C1 segment of cervical spinal cord (tissue), 14 donors: ENCODE data around the gene GABRB3.

Experiments used
- DNase-seq, 14 donors: peaks; one replicate each; lab custom pipeline; 2025; lab: John Stamatoyannopoulos, UW

GABRB3 gene

GRCh38 chr15:26630857-26631256, 142.0 kb downstream of the GABRB3 start:
- DNase-seq: no peak

- peak in 7 of 14 donors; percentile 4 to 72 (median 19) for DNase-seq
Observed at GRCh38 chr15:26628879-26629529, 143.9 kb downstream of the GABRB3 start.

- no peak for DNase-seq
Observed at GRCh38 chr15:26628071-26628470, 144.8 kb downstream of the GABRB3 start.

GRCh38 chr15:26624128-26624527, 148.7 kb downstream of the GABRB3 start:
- DNase-seq: no peak

GRCh38 chr15:26623071-26623470, 149.8 kb downstream of the GABRB3 start:
- no peak for DNase-seq

- no peak for DNase-seq
Observed at GRCh38 chr15:26621816-26622215, 151.1 kb downstream of the GABRB3 start.

- DNase-seq: no peak
Observed at GRCh38 chr15:26620528-26621458, 152.1 kb downstream of the GABRB3 start.

- no peak for DNase-seq
Observed at GRCh38 chr15:26615927-26616302, 157.0 kb downstream of the GABRB3 start.

GRCh38 chr15:26615188-26615926, 157.5 kb downstream of the GABRB3 start:
- no peak for DNase-seq

GRCh38 chr15:26614734-26615133, 158.1 kb downstream of the GABRB3 start:
- no peak for DNase-seq

- no peak for DNase-seq
Observed at GRCh38 chr15:26598704-26599103, 174.2 kb downstream of the GABRB3 start.

- DNase-seq: no peak
Observed at GRCh38 chr15:26595611-26596010, 177.3 kb downstream of the GABRB3 start.

- no peak for DNase-seq
Observed at GRCh38 chr15:26590676-26591075, 182.2 kb downstream of the GABRB3 start.

GRCh38 chr15:26582840-26583239, 190.0 kb downstream of the GABRB3 start:
- no peak for DNase-seq

- DNase-seq: no peak
Observed at GRCh38 chr15:26580943-26581342, 191.9 kb downstream of the GABRB3 start.

- DNase-seq: no peak
Observed at GRCh38 chr15:26572602-26573350, 200.1 kb downstream of the GABRB3 start.

- DNase-seq: no peak
Observed at GRCh38 chr15:26571346-26571745, 201.5 kb downstream of the GABRB3 start.

- no peak for DNase-seq
Observed at GRCh38 chr15:26565542-26565941, 207.3 kb downstream of the GABRB3 start.

GRCh38 chr15:26564361-26564760, 208.5 kb downstream of the GABRB3 start:
- DNase-seq: no peak

GRCh38 chr15:26562336-26562735, 210.5 kb downstream of the GABRB3 start:
- DNase-seq: no peak

- DNase-seq: no peak
Observed at GRCh38 chr15:26561896-26562295, 211.0 kb downstream of the GABRB3 start.

GRCh38 chr15:26561130-26561529, 211.7 kb downstream of the GABRB3 start:
- DNase-seq: no peak
